NCI-H82 treated with DMSO at 0.1 percent for 48 hours (cell line): ENCODE measurements around the gene ACTR3.

Experiments
- DNase-seq: peaks from one replicate; lab custom pipeline; 2025; ENCODE audit not compliant: unreplicated experiment; lab: John Stamatoyannopoulos, UW

Gene ACTR3

DNA sequence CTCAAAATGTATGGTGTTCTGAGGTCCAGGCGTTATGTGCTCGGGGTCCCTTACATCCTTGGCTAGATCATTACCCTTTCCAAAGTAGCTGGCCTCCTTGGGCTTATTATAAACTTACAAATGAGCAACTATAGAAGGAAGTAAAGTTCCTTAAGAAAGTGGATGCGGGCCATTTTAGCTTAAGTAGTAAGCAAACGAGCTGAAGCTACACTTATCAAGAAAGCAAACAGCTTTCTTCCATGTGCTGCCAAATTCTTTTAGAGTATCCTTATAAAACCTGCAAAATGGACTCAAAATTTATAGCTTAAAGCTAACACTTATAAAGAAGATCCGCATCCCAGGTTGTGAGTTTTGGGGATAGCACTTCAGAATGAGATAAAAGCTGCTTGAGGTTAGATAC lies 75.3 kb downstream of the ACTR3 start:
- no peak for DNase-seq

DNA sequence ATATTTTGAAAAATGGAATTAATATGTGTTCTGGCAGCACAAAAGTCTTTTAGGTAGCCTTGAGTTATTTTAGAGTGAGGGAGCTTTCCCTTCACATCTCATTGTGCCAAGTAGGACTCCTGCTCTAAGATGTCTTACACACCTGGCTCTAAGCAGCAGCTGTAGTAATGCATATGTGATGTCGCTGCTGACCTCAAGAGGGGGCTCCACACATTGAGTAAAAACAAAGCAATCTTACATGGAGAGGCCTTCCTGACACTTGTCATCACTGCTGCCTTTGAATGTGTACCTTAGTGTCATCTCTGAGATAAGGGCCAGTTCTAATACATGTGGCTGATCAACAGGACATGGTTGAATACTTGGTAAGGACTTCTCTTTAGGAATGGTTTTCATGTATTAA lies 75.8 kb downstream of the ACTR3 start:
- DNase-seq = peak; percentile 49

DNA sequence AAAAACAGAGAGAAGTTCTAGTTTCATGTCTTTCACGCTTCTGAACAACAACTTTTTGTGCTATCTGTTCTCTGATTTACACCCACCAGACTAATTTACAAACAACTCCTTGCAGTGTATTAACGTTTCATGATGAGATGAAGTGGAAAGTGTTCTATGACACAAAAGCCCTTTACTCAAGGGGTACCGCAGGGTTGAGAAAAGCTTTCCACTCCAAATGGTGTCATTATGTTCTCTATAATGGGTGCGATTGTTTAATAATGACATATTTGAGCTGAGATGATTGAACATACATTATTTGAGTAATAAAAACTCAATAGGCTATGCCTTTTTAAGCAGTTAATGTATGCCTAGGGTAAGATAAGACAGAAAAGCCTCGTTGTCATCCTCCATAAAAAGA lies 76.3 kb downstream of the ACTR3 start:
- DNase-seq = no peak

DNA sequence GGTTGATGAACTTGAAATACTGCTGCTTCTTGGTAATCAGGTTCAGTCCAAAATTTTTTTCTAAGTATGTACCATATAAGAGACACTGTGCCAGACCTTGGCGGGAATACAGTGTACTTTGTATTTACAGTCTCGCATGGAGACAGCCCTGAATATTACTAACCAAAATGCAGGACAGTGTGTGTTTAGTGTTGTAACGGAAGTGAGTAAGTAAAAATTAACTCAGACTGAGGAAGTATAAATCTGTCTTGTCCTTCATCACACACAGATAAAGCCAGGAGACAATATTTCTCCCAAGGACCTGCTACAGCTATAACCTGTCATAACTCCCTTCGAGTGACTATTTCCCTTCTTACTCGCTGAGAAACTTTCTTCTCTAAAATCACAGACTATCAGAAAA lies 76.9 kb downstream of the ACTR3 start:
- DNase-seq = no peak

DNA sequence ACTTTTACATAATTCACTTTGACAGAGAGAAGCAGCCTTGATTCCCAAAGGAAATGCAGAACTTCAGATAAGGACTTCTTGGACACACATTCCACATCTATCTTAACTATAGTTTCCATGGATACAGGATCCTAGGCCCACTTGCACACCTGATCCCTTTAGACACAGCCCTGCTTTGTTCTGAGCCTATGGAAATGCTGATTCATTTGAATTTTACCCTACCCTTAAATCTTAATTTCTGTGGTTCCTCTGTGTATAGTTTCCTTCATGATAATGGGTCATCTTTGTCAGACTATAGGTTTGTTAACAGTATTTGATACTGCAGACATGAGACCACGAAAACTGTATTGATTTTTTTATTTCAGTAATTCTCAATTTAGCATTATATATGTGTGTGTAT lies 77.4 kb downstream of the ACTR3 start:
- no peak for DNase-seq

DNA sequence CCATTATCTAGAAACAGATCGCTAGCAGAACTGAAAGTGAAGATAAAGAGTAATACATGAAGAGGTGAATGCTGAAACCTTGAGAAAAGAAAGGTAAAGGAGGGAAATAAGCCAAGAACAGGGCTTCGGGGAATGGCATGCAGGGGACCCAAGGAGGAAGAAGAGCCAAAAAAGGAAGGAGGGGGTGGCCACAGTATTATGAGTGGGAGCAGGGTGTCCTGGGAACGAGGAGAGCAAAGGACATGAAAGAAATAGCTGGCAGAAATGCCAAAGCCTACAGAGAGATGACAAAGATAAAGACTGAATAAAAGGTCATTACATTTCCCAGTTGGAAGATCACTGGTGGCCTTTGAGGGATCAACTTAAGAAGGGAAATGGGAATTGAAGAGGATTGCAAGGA lies 82.9 kb downstream of the ACTR3 start:
- DNase-seq = no peak

DNA sequence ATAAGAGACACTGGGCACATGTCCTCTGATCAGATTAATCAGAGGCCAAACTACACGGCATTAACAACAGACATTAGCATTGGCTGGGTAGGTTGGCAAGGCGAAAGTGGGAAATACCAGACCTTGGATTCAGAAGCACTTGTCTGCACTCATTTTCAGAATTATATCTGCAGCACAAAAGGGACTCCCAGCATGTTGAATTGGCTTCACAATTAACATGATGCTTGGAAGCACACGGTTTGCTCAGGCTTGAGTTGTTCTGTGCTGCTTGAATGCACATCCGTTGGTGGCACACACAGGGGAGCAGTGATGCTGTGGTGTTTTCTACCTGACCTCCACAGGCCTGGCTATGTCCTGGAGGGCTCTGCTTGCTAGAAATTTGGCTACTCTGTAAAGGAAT lies 83.9 kb downstream of the ACTR3 start:
- peak; percentile 41 for DNase-seq

DNA sequence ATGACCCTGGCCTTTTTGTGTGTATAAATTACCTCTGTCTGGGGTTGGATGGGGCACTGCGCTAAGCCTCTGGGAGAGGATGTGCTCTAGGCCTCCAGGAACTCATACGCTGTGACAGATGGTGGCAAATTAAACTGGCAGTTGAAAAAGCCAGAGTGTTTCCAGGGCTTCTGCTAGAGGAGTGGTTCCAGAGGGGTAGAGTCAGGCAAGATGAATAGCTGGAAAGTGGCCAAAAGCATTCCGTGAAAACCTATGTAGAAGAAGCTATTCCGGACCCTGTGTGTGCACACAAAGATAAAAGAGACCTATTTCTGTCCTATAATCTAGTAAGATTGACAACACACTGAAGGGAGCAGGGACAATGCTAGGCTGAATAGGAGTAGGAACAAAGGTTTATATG lies 84.8 kb downstream of the ACTR3 start:
- DNase-seq = peak; percentile 98

DNA sequence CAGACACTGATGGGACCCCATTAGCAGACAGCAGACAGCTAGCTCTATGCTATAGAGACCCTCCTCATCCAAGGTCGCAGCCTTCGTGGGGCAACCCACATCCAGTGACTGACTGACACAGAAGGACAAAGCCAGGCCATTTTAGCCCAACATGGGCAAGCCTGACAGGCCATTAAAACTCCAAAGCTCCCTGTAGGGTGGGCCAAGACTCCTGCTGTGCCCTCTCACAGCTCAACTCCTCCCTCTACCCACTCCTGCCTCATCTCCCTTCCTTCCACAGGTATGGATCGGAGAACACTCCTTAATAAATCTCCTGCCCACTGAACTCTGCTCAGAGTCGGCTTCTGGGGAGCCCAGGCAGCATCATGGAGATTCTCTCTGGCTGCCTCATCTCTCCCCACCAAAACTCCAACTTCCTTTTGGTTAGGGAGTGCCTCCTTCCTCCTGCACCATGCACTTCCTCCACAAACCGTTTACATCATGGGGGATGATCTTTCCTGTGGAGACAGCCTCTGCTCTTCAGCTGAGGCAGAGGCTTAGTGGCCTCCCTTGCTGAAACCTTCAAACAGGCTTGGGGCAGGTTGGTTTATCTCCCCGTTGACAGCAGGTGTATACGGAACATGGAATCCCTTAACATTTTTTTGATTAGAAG lies 86.5 kb downstream of the ACTR3 start:
- no peak for DNase-seq

DNA sequence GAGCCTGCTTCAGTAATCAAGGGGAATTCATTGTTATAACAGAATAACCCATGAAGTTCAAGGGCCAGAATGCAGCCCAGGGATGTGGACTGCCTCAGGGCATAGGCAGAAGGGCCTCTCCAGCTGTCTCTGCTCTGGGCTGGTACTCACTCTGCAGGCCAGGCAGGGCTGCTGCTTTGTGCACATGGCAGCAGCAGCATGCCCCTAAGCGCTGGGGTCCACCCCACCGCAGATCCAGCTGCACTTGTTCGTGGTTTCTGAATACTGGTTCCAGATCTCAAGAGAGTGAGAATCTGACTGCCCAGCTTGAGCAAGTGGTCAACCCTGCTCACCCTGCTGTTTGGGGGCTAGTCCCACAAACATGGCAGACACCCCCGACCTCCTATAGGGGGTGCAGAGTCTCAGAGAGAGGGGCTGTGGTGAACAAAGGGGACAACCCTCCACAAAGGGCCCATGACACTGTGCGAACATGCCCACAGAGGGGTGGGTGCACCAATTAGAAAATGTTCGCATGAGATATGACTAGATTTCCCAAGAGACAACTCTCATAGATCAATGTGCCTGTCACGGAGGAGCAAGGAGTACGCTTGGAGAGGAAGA lies 87.3 kb downstream of the ACTR3 start:
- DNase-seq = no peak

DNA sequence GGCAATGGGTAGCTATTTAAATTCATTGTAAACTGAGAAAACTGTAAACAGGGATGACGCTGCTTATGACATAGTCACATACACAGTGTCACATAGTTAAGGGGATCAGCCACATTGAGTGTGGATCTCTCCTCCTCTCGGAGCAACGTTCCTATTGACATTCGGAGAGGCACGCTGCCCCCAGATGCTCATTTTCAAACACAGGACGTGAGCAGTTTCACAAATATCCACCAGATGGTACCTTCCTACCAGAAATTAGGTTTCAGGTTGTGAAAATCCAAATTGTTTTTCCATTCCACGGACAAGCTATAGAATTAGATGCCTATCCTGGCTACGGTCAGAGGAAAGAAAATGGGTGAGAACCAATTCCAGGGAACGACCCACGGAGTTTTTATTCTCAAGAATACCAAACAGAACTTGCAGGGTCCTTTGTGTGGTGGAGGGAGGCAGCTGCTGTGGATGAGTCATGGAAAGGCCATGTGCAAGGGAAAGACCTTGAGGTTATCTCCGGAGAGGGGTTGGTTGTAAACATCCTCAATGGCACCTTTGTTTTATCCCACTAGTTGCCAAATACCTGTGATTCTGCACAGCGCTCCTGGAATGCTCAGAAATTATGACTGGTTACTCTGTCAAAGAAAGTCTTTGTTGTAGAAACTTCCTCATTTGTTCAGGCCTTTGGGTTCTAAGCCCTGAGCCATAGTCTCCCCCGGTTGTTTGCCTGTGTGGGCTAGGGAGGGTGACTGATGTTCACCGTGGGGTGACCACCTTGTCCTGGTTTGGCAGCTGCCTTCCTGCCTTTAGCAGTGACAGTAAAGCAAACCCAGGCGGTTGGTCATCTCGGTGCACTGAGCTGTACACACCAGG lies 88.0 kb downstream of the ACTR3 start:
- peak; percentile 14 for DNase-seq

DNA sequence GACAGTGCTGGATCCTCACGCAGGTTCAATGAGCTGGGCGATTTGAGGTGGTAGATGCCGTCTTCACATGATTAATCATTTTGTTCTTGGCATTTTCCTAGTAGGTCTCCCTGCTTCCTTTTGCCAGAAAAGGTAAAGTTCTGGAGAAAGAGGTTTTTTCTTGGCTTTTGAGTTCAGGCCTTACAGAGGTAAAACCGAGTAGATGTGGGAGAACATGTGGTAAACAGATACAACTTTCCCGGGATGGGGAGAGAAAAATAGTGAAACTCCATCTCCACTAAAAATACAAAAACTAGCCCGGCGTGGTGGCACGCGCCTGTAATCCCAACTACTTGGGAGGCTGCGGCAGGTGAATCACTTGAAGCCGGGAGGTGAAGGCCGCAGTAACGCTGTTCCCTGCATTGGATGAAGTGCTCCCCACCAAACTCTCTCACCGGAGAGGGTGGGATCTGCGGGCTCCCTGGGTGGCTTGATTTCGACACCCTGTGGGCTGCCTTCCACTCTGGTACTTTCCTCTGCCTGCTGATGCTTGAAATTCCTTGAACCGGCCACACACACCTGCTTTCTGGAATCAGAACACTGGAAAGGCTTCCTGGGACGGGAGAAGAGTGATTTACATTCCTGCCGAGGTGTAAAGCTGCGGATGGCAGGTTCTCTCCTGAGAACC lies 88.8 kb downstream of the ACTR3 start:
- DNase-seq = no peak

DNA sequence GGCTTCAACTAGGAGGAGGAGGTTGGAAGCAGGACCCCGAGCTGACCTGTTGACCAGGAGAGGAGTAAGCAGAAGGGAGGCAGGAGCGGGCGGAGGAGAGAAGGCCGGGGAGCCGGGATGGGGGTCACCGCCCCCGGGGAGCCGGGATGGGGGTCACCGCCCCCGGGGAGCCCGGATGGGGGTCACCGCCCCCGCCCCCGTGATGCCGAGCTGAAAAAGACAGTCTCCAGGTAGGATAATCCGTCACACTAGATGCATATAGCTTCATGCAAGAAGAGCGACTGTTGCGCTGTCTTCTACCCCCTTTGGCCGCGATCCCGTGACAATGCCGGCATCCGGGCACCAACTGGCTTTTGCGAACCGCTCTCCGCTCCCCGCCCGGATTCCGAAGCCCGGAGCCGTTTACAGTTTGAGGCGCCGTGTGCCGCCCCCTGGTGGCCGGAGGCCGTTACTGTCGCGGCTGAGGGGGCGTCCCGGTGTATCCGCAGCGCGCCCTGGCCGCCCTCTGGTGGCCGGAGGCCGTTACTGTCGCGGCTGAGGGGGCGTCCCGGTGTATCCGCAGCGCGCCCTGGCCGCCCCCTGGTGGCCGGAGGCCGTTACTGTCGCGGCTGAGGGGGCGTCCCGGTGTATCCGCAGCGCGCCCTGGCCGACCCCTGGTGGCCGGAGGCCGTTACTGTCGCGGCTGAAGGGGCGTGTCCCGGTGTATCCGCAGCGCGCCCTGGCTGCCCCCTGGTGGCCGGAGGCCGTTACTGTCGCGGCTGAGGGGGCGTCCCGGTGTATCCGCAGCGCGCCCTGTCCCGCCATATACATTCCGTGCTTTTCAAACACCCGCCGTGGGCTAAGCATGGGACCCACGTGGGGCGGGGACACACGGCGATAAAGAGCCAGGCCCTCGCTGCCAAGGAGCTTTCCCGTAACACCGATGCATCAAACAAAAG lies 89.6 kb downstream of the ACTR3 start:
- DNase-seq = no peak

DNA sequence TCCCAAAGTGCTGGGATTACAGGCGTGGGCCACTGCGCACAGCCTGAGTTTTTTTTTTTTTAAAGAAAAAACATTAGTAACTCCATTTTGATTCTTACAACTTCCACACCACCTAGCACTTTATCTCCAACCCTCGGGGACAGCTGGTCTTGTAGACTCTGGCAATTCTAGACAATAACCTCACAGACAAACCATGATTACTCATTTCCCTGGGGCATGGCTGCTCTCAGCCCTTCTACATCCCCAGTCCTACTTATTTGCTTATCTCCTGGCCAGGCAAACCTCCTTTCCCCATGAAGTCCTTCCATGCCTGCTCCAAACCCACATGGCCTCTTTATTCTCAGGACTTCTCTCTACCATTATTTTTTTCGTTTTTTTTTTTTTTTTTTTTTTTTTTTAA lies 91.1 kb downstream of the ACTR3 start:
- no peak for DNase-seq

DNA sequence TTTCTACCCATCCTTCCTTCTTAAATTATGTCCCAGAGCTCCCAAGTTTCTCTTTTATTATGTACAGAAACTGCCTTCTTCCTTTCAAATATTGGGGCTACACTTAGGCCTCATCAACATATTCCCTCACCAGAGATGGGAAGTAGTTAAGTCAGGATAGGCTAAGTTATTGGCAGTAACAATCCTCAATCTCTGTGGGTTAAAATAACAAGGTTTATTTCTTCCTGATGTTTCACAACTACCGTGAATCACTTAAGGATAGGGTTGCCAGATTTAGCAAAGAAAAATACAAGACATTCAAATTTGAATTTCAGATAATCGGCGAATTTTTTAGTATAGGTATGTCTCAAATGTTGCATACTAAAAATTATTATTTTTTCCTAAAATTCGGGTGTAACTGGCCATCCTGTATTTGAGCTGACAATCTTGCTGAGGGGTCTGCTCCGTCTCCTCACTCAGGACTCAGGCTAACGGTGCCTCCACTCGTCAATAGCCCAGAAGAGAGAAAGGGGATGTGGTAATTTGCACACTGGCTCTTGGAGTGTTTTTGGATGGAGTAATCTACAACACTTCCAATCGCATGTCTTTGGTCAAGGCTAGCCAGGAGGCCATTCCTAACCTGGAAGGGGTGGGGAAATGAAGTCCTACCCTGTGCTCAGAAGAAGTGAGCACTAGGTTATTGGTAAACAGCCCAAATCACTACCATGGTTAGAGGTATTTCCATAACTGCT lies 91.7 kb downstream of the ACTR3 start:
- DNase-seq = no peak

DNA sequence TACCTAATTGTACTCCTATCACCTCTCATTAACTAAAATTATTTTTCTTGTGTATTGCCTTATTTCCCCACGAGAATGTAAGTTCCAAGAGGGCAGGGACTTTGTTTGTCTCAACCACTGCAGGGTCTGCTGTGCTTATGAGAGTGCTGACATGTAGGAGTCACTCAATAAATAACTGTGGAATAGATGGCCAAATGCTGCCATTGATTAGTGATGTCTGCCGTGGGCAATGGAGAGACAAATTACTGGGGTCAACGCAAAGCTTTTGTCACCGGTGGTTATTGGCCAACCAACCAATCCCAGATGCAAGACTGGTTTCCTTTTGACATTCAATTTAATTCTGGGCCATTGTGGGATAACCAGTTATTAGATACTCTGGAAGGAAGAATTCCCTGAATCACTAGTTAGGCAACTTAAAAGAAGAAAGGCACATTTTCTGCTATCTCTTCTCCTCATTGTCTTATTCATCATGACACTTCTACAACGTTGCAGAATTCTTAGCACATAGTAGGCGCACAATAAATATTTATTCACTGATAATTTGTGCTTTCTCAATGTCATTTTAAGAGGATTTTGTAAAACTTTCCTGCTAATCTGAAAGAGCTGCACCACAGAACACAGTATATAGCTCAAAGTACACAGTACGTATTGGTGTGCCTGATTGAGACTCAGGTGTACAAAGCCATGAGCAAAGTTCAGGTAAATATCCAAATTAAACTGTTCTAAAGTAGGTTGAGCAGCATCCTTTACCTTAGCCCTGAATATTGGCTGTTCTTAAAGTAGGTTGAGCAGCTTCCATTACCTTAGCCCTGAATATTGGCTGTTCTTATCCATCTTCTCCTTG lies 95.9 kb downstream of the ACTR3 start:
- DNase-seq = no peak

DNA sequence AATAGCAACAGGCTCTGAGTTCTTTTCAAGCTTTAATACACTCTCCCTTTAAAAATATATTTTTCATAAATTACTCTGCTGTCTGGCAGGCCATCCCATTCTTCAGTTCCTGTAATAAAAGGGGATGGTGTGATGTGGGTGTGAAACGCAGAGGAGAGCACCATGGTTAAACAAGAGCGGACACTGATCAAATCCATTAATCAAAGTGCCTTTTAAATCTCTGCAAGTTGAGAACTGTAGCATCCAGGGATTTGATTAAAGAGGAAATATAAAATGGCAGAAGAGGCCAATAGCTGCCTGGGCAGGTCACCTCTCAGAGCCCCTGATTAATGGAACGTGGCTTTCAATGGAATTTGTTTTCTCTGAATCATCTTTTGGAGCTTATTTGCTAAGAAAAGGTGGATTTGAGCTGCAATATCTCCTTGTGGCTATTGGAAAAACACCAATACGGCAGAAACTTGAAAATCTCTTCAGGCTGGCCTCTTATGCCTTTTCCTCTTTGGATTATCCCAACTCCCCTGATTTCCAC lies 96.9 kb downstream of the ACTR3 start:
- no peak for DNase-seq

DNA sequence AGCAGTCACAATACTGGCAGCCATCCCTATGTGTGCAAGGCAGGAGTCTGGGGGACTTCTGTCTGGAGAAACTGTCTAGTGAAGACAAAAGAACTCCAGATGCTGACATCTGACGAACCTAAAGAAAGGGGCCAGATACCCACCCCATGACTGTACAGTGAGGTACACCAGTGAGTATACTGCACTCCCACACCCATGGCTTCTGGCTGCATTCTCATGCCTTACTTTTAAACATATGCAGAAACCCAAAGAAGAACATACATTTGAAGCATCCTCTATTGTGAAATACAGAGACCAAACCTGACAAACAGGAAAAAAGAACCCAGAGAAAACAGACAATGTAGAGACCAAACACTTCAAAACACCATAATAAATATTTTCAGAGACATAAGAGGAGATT lies 102.2 kb downstream of the ACTR3 start:
- no peak for DNase-seq
